ENCODE results near the gene GDI1.

DNA sequence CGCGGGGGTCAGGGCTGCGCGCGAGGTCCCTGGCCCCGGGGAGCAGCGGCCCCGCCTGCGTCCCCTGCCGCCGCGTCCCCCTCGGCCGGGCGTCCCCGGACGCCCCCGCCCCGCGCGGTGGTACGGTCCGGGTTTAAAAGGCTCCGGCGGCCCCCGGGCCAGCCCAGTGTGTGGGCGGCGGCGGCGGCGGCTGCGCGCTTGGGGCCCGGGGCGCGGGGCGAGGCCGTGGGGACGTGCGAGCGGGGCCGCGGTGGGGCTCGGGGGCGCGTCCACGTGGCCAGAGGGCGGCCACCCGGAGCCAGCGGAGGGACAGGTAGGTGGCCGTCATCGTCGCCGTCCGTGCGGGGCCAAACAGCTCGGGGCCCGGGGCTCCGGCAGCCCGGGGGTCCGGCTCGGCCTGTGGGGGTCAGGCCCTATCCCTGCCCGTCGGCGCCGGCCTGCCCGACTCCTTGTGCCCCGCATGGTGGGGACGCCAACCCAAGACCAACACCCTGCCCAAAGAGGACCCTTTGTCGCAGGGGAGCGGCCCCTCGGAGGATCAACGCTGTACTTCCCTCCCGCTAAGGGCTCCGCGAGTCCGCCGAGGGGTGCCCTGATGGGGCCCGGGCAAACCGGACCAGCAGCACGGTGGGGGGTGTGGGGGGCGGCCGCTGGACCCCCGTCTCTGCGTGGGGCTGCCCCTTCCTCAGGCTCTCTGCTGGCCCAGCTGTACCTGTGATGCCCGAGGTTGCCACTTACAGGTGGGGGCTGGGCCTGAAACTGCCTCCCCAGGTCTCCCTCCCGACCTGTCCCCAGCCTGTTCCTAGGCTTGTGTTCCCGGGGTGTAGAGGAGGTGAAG, 21.4 kb downstream of the GDI1 start, which contains the start of gene PLXNA3:
- TF ChIP-seq, protein P1, sequence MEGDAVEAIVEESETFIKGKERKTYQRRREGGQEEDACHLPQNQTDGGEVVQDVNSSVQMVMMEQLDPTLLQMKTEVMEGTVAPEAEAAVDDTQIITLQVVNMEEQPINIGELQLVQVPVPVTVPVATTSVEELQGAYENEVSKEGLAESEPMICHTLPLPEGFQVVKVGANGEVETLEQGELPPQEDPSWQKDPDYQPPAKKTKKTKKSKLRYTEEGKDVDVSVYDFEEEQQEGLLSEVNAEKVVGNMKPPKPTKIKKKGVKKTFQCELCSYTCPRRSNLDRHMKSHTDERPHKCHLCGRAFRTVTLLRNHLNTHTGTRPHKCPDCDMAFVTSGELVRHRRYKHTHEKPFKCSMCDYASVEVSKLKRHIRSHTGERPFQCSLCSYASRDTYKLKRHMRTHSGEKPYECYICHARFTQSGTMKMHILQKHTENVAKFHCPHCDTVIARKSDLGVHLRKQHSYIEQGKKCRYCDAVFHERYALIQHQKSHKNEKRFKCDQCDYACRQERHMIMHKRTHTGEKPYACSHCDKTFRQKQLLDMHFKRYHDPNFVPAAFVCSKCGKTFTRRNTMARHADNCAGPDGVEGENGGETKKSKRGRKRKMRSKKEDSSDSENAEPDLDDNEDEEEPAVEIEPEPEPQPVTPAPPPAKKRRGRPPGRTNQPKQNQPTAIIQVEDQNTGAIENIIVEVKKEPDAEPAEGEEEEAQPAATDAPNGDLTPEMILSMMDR (IDR thresholded peaks at IDR 0.05; ENCODE audit: control extremely low read depth in 1 of 3, insufficient read depth in 1 of 3, low read depth in 1 of 3, low read length in 3 of 3): no peak
- TF ChIP-seq SP1 (IDR thresholded peaks at IDR 0.05; ENCODE audit: low read depth, low read length) (no peak), ASH2L (IDR thresholded peaks at IDR 0.05; ENCODE audit: low read length) (no peak), EZH2 (IDR thresholded peaks at IDR 0.05; ENCODE audit: low read depth, low read length, severe bottlenecking) (no peak), CBX5 (IDR thresholded peaks at IDR 0.05; ENCODE audit: low read depth, low read length) (no peak), GABPA (IDR thresholded peaks at IDR 0.05; ENCODE audit: borderline replicate concordance, insufficient read depth, low read length) (no peak), SAP30 (IDR thresholded peaks at IDR 0.05; ENCODE audit: insufficient read depth, insufficient replicate concordance, low read length) (no peak), POLR2A (IDR thresholded peaks at IDR 0.05; ENCODE audit: control extremely low read depth in 1 of 2, low read depth in 2 of 2, low read length in 2 of 2) (peak in 1 of 2 experiments; percentile 27; a peak in 1 of 3 replicates), TAF1 (IDR thresholded peaks at IDR 0.05; ENCODE audit: low read depth, low read length) (peak; percentile 79), RAD21 (IDR thresholded peaks at IDR 0.05 in 1 of 2, conservative IDR thresholded peaks at IDR 0.05 in 1 of 2; ENCODE audit: low read depth in 2 of 2, low read length in 2 of 2) (no peak), RFX5 (IDR thresholded peaks at IDR 0.05; ENCODE audit: borderline replicate concordance, low read depth, low read length) (no peak), JUN (IDR thresholded peaks at IDR 0.05; ENCODE audit: low read depth, low read length) (no peak), POLR2AphosphoS5 (IDR thresholded peaks at IDR 0.05; ENCODE audit: low read depth, low read length) (no peak), CEBPB (IDR thresholded peaks at IDR 0.05; ENCODE audit: low read depth, low read length) (no peak)

All from H1 (cell line).